Measurements from ENCODE around the gene CLIP2. TPM values are rescaled to one million over a fixed set of nuclear protein-coding genes. Genes with fewer than 3 reads are reported as not detected.

CLIP2 gene
- total RNA-seq, 4 donors from 2014 or later = 3.8 to 21.3 (median 12.9) TPM

DNA sequence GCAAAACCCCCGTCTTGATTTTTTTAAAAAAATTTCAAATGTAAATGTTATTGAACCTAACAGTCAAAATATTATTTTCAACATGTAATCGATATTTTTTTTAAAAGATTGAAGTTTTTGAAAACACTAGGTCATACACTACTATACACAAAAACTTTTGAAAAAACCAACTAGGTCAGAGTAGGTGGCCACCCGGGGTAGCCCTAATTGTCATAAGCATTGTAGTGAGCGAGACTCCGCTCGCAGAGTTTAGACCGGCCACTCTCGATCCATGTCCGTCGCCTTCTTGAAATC is 35.4 kb upstream of the CLIP2 start:
- TF ChIP-seq, protein P1, sequence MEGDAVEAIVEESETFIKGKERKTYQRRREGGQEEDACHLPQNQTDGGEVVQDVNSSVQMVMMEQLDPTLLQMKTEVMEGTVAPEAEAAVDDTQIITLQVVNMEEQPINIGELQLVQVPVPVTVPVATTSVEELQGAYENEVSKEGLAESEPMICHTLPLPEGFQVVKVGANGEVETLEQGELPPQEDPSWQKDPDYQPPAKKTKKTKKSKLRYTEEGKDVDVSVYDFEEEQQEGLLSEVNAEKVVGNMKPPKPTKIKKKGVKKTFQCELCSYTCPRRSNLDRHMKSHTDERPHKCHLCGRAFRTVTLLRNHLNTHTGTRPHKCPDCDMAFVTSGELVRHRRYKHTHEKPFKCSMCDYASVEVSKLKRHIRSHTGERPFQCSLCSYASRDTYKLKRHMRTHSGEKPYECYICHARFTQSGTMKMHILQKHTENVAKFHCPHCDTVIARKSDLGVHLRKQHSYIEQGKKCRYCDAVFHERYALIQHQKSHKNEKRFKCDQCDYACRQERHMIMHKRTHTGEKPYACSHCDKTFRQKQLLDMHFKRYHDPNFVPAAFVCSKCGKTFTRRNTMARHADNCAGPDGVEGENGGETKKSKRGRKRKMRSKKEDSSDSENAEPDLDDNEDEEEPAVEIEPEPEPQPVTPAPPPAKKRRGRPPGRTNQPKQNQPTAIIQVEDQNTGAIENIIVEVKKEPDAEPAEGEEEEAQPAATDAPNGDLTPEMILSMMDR (IDR thresholded peaks at IDR 0.05; ENCODE audit: low read depth) = no peak

DNA sequence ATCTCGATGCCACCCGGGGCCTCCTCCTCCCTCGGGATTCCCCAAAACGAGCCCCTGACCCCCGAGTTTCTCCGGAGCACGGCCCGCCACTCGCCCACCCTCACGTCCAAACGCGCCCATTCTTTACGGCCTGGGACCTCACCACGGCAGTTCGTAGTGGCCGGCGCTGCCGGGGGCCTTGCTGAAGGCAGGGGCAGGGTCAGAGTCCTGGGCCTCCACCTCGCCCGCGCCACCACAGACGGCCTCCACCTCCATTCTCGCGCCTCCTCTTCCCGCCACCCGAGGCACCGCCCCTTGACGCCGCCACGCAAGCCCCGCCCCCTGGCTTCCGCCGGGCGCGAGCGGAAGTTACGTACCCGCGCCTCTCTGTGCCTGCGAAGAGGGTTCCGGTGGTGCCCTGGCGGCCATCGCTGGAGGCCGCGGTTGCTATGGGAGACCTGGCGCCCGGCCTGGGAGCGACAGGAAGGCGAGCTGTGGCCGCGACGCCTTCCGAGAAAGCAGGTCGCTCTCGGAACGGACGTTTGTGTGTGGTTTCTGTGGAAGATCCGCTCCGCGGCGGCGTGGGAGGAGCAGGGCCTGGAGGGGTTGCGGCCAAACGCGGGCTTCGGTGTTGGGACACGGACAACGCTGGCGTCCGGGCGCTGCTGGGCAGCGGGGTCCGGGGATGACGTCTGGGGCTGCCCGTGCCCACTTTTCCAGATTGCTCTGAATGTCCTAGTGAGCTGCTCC is 34.9 kb upstream of the CLIP2 start, which contains the start of gene RFC2:
TSS of gene RFC2 (minus strand) at position 271 of the 729 bp plus-strand sequence. CDS start at position 255, 16 bp downstream.
- TF ChIP-seq, protein P1 (IDR thresholded peaks at IDR 0.05; ENCODE audit: low read depth) = no peak

DNA sequence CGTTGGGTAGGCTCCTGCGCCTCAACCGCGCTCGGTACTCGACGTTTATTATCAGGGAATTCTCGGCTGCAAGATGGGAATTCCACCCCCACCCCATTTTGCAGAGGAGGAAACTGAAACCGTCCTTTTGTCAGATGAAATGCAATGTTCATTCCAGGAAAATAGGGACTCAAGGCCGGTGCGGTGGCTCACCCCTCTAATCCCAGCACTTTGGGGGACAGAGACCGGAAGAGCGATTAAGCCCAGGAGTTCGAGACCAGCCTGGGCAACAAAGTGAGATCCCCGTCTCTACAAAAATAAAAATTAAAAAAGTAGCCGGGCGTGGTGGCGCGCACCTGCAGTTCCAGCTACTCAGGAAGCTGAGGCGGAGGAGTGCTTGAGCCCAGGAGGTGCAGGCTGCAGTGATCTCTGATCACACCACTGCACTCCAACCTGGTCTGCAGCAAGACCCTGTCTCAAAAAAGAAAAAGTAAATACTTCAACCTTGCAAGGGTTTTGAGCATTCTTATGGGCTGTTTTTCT is 34.3 kb upstream of the CLIP2 start:
- TF ChIP-seq, protein P1 (IDR thresholded peaks at IDR 0.05; ENCODE audit: low read depth) = no peak

- TF ChIP-seq, protein P1 (IDR thresholded peaks at IDR 0.05; ENCODE audit: low read depth) = no peak
Measured at GRCh38 chr7:74256491-74257408, 32.5 kb upstream of the CLIP2 start.

DNA sequence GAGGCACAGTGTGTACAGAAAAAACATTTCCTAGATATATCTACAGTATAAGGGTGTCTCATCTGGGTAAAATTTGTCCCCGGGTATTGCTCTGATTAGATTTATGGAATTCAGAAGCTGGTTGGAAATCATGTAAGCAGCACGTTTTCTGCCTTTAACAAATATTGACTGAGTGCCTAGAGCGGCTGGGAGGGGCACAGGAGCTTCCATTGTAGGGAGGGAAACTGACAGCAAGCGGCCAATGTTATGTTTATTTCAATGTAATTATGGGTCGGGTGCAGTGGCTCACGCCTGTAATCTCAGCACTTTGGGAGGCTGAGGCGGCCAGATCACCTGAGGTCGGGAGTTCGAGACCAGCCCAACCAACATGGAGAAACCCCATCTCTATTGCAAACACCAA is 30.6 kb upstream of the CLIP2 start:
- TF ChIP-seq, protein P1 (IDR thresholded peaks at IDR 0.05; ENCODE audit: low read depth) = no peak

DNA sequence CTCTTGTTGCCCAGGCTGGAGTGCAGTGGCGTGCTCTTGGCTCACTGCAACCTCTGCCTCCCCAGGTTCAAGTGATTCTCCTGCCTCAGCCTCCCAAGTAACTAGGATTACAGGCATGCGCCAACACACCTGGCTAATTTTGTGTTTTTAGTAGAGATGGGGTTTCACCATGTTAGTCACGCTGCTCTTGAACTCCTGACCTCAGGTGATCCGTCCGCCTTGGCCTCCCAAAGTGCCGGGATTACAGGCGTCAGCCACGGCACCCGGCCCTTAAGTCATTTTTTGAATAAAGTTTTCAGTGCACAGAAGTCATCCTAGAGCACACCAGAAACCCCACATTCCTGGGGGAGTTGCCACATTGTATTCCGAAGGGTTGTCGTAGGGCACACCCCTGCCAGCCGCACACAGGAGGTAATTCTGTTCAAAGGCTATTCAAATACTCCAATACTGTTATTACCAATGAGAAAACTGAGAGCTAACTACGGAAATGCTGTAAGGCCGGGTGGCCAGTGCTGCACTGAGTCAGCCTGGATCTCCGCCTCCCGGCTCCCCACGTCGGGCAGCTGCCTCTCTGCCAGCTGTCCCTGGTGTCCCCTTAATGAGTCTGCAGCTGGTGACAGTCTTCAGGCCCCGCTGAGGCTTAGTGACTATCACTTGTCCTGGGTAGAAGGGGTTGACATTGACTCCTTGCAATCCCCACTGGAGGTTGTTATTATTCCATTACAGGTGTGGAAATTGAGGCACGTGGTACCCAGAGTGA is 26.4 kb upstream of the CLIP2 start:
- TF ChIP-seq, protein P1 (IDR thresholded peaks at IDR 0.05; ENCODE audit: low read depth) = no peak

Measured in subcutaneous adipose tissue (tissue), 4 donors.